ENCODE measurements around the gene POLR1H. TPM values are rescaled to one million over a fixed set of nuclear protein-coding genes. Genes with fewer than 3 reads are reported as not detected.

POLR1H gene
- total and polyA plus RNA-seq, 7 donors, result 15.4 to 32.9 (median 23.7) TPM

- TF ChIP-seq CTCF (IDR thresholded peaks at IDR 0.05), result no peak
- no peaks in the 10 kb centered on the region for H3K36me3 ChIP-seq (ENCODE audit: insufficient read depth in 1 of 2, low read depth in 1 of 2)
- H3K4me3 ChIP-seq, result no peak overlapping the region
- WGBS, 3 donors, result 24 to 45% (median 25%) methylated on average over 1 of the region's 1 CpG
- DNase-seq, result no peak
- H3K27me3 ChIP-seq (ENCODE audit: insufficient read depth in 3 of 3, low read length in 2 of 3), result no peaks in the 10 kb centered on the region
- intact Hi-C loops (cut with DNase I), result no loop called here
- no peak overlapping the region for H3K27ac ChIP-seq
- ATAC-seq, result no peak
- no peaks in the 10 kb centered on the region for H3K9me3 ChIP-seq
- H3K4me1 ChIP-seq, result peaks cover 3% of the 10 kb centered on the region
Measured at GRCh38 chr6:30042914-30043313, 18.2 kb upstream of the POLR1H start.

- DNase-seq (no peak), ATAC-seq (no peak)
- Histone ChIP-seq H3K36me3 (ENCODE audit: insufficient read depth in 1 of 2, low read depth in 1 of 2) (no peaks in the 10 kb centered on the region), H3K27me3 (ENCODE audit: insufficient read depth in 3 of 3, low read length in 2 of 3) (no peaks in the 10 kb centered on the region), H3K4me1 (peaks cover 3% of the 10 kb centered on the region), H3K4me3 (no peak overlapping the region), H3K9me3 (no peaks in the 10 kb centered on the region), H3K27ac (no peak overlapping the region)
- WGBS, 3 donors, result 92 to 98% (median 97%) methylated on average over 2 of the region's 2 CpGs
- no peak for TF ChIP-seq CTCF (IDR thresholded peaks at IDR 0.05)
- intact Hi-C loops (cut with DNase I), result no loop called here
Measured at GRCh38 chr6:30043744-30044143, 17.3 kb upstream of the POLR1H start.

GRCh38 chr6:30044630-30045029 lies 16.4 kb upstream of the POLR1H start:
- no peaks in the 10 kb centered on the region for H3K9me3 ChIP-seq
- no peaks in the 10 kb centered on the region for H3K36me3 ChIP-seq (ENCODE audit: insufficient read depth in 1 of 2, low read depth in 1 of 2)
- TF ChIP-seq CTCF (IDR thresholded peaks at IDR 0.05), result no peak
- ATAC-seq (no peak), DNase-seq (no peak)
- intact Hi-C loops (cut with DNase I), result no loop called here
- no peak overlapping the region for H3K27ac ChIP-seq
- 59 to 60% (median 59%) methylated on average over 2 of the region's 2 CpGs for WGBS, 3 donors
- H3K27me3 ChIP-seq (ENCODE audit: insufficient read depth in 3 of 3, low read length in 2 of 3), result no peaks in the 10 kb centered on the region
- H3K4me3 ChIP-seq, result no peak overlapping the region
- H3K4me1 ChIP-seq, result peaks cover 3% of the 10 kb centered on the region

GRCh38 chr6:30047220-30047619 lies 13.8 kb upstream of the POLR1H start:
- ATAC-seq, result no peak
- H3K4me3 ChIP-seq, result no peak overlapping the region
- no peak for TF ChIP-seq CTCF (IDR thresholded peaks at IDR 0.05)
- H3K4me1 ChIP-seq, result peaks cover 3% of the 10 kb centered on the region
- H3K27me3 ChIP-seq (ENCODE audit: insufficient read depth in 3 of 3, low read length in 2 of 3), result no peaks in the 10 kb centered on the region
- no peak overlapping the region for H3K27ac ChIP-seq
- intact Hi-C loops (cut with DNase I), result no loop called here
- no peak for DNase-seq
- H3K36me3 ChIP-seq (ENCODE audit: insufficient read depth in 1 of 2, low read depth in 1 of 2), result no peaks in the 10 kb centered on the region
- 63 to 79% (median 79%) methylated on average over 2 of the region's 2 CpGs for WGBS, 3 donors
- H3K9me3 ChIP-seq, result no peaks in the 10 kb centered on the region

- 77 to 84% (median 82%) methylated on average over 3 of the region's 3 CpGs for WGBS, 3 donors
Measured at GRCh38 chr6:30053682-30054081, 7.4 kb upstream of the POLR1H start.

More at GRCh38 chr6:30053682-30054081, 7.4 kb upstream of the POLR1H start:
- H3K27ac ChIP-seq, result no peak overlapping the region
- H3K27me3 ChIP-seq (ENCODE audit: insufficient read depth in 3 of 3, low read length in 2 of 3), result no peaks in the 10 kb centered on the region
- ATAC-seq (no peak), DNase-seq (no peak)
- TF ChIP-seq CTCF (IDR thresholded peaks at IDR 0.05), result no peak
- intact Hi-C loops (cut with DNase I), result no loop called here
- H3K4me3 ChIP-seq, result no peak overlapping the region
- H3K36me3 ChIP-seq (ENCODE audit: insufficient read depth in 1 of 2, low read depth in 1 of 2), result peaks cover 6 to 38% of the 10 kb centered on the region in 2 donors
- no peaks in the 10 kb centered on the region for H3K4me1 ChIP-seq
- H3K9me3 ChIP-seq, result no peaks in the 10 kb centered on the region
